Measurements from ENCODE around the gene BPIFB3.

GRCh38 chr20:33027769-33028751, 25.6 kb upstream of the BPIFB3 start:
- TF ChIP-seq CTCF (IDR thresholded peaks at IDR 0.05) (no peak), POLR2A (IDR thresholded peaks at IDR 0.05) (no peak)

All from uterus (tissue), 2 donors.